HG03439 (cell line): ENCODE results near the gene SETBP1.
A peak's percentile ranks its signal among the peaks of the same experiment; 100 is the strongest.

ENCODE experiments used
- ATAC-seq: cut with Tn5 transposase; IDR thresholded peaks from one replicate; pipeline ENCODE4 v1.9.1; 2021; ENCODE audit warnings: mild to moderate bottlenecking, moderate library complexity; ENCODE audit not compliant: unreplicated experiment

SETBP1 gene

DNA sequence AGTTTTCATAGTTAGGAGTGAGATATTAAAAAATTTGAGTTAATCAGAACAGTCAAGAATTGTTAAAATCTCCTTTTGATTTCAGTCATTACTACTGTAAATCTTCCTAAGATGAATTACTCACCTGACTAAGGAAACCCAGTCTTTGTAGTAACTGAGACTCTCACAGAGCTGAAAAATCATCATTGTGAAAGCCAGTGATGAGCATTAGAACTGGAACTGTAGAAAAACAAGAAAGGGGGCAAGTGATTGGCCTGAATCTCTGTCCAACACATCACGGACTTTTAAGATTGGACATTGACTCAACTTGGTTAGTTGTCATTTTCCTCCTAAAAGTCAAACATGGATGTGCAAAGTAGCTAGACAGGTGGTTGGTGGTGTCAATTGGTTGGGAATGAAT is 21.9 kb downstream of the SETBP1 start:
- no peak for ATAC-seq

DNA sequence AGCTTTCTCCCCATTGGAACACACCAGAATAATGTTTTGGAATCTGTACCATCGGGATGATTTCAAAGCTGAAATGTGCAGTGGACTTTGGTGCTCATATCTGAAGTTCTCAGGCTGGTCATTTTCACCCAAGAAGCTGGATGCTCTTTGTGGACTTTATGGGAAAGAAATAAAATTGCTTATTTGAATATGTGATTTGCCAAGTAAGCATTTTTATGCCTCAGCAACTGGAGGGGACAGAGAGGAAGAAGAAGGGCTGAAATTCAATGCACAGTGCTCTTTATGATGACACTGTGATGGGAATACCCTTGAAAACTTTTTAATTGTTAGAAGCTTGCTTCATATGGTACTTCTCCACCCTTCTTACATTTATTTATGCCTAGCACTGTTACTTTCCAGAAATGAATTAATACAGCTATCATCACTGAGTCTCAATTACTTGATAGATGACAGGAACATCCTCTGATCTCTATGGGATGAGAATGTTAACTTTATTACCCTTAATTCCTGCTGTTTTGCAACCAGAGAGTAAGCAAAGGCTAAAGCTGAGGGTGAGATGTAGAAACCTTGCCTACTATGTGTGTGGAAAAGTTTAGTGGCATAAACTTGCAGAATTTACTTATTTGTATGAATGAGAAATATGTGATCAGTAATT is 23.6 kb downstream of the SETBP1 start:
- no peak for ATAC-seq

DNA sequence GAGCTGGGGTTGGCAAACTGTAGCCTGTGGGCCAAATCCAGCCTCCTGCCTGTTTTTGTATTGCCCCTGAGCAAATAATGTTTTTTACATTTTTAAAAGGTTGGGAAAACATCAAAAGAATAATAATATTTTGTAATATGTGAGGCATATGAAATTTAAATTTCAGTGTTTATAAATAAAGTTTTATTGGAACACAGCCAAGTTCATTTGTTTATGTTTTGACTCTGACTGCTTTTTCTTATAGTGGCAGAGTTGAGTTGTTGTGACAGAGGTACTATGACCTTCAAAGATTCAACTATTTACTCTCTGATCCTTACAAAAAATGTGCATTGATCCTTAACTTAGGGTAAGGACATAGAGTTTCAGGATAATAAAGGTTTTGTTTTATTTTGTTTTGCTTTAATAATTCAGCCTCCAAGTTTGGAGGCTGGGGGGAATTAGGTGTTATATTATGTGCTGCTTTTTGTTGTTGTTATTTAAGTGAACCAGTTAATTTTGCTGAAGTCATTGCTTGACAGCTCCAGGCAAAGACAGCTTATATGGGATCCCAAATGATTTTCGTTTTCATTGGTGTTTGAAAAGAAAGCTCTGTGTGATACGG is 24.5 kb downstream of the SETBP1 start:
- ATAC-seq, result no peak

DNA sequence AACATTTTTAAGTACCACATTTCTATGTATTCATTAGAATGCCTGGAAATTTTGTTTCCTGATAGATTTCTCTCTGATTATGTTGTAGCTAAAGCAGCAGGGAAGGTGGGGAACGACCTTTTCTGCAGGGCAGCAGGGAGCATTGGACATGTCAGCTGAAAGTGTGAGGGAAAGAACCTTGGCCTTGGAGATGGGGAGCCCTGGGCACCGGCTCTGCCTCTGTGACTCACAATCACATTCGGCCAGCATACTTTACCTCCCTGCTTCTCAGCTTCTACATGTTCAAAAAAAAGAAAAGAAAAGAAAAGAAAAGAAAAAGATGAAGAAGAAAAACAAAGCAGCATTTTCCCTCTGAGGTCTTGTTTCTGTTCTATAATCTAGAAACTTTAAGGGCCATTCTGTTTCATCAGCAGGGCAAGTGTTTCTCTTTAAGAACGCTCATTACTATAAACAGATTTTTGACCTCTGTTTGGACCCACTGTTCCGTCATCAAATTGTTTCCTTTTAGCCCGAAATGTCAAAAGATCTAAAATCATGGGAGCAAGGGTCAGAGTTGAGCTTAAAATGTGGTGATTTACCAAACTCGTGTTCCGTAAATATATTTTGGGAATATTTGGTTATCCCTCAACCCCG is 27.9 kb downstream of the SETBP1 start:
- no peak for ATAC-seq

DNA sequence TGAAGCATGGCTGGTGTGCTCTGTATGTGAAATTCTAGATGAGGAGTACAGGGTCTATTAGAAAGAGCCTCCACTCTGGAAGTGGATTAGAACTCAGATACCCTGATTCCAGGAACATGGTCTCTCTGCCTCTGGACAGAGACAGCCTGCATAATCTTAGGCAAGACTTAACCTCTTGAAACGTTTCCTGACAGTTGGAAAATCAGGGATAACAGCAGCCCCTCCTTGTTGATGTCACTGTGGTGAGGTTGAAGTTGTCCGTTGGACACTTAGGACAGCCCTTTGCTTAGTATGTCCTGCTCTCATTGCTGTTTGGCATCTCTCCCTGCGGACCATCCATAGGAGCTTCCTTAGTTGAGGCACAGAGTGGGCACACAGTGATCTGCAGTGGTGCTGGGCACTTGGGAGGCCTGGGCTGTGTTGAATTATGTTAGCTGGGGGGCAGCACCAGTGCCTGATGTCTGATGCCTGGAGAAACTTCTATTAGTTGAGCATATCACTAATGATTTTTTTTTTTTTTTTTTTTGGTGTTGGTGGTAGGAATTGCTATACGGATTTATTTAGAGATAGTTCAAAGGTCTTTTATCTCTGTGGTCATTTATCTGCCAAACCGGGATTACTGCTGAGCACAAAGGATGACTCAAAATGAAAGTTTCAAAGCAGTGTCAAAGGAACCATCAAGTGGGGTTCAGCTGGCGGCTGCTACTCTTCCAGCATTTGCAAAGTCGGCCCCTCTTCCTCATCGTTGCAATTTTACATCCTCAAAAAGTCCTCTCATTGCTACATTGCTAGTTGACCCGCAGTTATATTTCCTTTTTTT is 28.8 kb downstream of the SETBP1 start:
- ATAC-seq, result peak; percentile 98

DNA sequence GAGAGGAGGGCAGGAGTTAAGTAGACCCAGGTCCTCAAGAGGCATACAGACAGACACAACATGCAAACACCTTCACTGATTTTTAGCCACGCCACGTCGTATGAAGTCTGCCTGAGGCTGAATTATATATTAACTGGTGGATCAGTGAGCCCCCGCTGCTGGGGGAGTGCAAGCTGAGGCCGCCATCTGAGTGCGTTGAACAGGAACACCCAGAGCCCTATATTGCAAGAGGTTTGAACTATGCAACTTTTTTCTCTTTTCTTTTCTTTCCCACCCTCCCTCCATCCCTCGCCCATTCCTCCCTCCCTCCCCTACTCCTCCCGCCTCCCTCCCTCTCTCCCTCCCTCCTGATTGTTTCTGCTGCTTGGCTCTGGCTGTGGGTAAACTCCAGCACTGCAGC is 30.2 kb downstream of the SETBP1 start:
- no peak for ATAC-seq

DNA sequence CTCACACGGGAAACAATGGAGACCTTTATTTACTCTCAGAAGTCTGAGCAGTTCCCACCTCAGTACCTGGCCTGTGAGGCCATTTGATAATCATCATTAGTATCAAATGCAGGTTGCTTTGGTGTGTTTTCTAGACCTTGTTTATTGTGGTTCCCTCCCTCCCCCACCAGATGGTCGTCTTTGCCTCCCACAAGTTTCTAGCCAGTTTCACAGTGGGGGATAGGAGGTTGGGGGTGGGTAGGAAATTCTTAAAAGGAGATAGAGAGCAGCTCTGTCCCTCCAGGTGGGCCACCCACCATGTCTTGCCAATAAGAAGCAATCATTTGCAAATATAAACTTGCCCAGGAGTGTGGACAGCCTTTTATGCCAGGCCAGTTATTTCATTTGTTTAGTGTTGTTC is 31.3 kb downstream of the SETBP1 start:
- ATAC-seq, result no peak

DNA sequence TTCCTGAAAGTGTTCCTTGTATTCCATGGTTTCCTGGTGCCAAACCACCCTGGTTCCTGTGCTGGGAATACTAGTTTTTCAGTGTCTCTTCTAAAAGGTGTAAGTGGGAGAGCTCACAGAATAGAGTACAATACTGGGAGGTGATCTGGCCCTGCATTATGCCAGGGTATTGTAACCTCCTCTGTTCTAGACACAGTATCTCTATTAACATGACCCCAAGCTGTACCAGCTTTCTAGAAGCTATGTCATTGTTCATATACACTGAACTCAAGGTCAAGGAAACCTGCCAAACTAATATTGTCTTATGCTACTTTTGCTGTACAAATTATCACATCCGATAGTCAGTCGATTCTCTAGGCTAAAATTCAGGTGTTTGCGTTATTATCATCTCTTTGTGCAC is 32.7 kb downstream of the SETBP1 start:
- no peak for ATAC-seq

DNA sequence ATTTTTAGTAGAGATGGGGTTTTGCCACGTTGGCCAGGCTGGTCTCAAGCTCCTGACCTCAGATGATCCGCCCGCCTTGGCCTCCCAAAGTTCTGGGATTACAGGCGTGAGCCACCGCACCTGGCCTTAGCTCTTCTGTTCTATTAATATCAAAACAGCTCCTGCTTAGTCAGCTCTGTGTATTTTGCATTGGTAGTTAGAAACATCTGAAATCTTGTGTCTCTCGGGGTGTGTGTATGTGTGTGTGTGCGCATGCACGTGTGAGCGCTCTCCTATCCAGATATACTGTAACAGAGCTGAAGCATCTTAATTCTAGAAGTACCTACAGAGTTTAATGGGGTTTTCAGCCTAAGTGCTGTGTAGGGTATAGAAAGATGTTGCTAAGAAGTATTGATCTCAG is 33.7 kb downstream of the SETBP1 start:
- ATAC-seq, result no peak

DNA sequence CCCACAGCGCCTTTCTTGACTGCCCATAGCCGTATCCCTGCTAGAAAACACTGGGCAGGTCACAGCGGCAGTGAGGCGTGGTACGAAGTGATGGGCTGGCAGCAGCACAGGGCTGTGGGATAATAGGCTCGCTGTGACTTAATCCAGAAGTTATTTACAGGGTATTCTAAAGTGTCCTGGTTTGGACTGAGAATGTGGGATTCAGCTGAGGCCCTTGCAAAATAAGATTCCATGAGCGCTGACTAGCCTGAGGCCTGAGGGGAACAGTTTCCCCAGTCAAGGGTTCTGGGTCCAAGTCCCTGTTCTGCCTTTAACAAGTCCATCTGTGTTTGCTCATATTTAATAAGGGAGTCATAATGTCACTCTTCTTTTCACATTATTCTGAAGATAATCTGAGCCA is 34.6 kb downstream of the SETBP1 start:
- no peak for ATAC-seq

DNA sequence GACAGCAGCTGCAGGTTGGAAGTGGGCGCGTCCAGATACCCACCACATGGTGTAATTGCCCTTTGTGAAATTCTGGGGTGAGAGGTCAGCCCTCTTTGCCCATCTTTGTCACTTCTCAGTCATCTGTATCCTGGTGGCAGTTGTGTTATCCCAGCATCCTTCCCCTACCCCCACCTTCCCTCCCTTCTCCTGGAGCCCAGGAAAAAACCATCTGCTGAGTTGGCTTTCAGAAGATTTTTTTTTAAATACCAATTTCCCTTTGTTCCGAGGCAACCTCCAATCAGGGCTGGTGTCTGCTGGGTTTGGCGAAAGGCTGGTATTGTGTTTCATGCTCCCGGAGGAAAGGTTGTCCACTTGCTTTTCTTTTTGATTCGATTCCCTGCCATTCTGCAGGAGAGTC is 35.2 kb downstream of the SETBP1 start:
- ATAC-seq, result no peak

DNA sequence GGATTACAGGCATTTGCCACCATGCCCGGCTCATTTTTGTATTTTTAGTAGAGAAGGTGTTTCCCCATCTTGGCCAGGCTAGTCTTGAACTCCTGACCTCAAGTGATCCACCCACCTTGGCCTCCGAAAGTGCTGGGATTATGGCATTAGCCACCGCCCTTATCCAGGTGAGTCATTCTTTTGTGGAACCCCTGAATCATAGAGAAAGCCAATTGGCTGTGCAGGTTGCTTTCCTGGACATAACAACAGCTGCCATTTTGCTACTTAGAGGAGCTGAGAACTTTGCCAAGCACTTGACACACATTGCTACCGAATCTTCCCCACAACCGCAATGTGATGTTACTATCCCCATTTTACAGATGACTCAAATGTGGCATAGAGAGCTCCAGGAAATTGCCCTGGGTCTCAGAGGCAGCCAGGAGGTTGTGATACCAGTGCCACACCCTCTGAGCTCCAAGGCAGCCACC is 36.0 kb downstream of the SETBP1 start:
- ATAC-seq, result no peak

DNA sequence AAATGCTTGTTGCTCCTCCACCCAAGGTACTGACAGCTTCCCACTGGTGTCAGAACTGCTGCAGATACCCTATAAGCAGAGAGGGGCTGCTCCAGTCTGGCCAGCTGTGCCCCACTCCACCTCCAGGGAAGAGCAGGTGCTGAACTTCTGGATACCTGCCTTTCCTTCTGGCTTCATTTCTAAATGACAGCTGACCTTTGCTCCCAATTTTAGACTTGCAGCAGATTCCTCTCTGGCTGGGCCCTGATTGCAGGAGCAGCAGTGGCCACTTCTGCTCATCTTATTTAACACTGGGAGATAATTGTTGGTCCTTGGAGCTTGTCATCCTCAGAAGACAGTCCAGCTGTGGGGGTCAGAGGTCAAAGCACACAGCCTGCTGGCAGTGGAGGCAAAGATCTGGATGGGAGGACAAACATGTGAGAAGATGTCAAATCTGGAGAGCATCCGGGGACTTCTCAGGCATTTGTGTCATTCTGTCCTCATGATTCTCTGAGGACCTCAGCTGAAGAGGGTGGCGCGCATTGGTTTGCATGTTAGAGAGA is 38.9 kb downstream of the SETBP1 start:
- ATAC-seq, result no peak

DNA sequence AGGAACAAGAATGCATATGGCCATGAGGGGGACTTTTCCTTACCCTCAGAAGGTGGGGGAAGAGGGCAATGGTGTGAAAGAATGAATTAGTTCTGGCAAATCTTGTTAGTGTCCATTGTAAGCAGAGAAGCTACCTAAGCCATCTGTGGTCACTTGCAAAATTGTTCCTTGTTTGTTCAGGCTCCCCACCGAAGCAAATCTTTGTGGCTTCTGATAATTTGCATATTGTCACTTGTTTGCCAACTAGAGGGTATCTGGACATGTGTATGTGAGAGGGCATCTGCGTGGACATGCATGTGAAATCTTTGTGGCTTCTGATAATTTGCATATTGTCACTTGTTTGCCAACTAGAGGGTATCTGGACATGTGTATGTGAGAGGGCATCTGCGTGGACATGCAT is 41.1 kb downstream of the SETBP1 start:
- peak; percentile 40 for ATAC-seq

DNA sequence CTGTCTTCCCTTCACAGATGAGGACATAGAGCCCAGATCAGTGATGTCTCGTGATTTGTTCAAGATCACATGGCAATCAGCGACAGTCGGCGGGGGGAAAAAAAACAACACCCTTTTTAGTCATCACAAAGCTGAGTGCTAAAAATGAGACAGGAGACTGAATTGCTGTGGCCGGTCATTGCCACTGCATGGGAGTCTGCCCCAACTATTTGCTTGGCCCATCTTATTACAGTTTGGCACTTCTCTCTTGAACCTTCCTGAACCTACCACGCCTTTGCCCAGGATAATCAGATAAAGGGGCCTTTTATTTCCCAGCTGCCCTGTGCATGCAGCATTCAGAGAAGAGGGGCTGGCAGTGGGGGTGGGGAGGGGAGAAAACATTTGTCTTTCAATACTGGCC is 42.7 kb downstream of the SETBP1 start:
- peak; percentile 32 for ATAC-seq

DNA sequence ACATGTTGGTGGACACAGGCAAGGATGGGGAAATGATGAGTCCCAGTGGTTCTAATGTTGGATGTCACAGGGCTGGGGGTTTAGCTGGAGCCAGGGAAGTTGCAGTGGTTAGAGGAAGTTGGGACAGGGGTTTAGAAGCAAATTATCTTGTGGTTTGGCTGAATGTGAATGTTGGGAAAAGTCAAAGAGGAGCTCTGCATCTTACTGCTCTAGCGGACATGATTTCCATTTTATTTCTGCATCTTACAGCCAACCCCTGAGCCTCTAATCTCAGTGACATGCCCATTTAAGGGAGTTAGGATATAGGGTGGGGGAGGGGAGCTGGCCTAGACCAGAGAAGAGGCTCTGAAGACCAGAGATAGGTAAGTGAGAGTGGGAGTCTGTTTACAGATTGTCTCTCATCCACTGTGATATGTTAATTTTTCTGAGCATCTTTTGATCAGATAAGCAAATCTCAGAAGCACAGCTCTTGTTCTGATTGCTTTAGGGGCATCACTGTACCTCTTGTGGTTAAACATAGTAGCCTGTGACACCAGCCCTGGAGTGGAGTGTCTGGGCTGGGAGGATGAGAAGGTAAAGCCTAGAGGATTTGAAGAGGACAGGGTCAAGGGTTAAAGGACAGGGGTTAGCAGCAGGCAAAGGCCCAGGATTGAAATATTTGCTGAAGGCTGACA is 43.6 kb downstream of the SETBP1 start:
- ATAC-seq, result no peak

DNA sequence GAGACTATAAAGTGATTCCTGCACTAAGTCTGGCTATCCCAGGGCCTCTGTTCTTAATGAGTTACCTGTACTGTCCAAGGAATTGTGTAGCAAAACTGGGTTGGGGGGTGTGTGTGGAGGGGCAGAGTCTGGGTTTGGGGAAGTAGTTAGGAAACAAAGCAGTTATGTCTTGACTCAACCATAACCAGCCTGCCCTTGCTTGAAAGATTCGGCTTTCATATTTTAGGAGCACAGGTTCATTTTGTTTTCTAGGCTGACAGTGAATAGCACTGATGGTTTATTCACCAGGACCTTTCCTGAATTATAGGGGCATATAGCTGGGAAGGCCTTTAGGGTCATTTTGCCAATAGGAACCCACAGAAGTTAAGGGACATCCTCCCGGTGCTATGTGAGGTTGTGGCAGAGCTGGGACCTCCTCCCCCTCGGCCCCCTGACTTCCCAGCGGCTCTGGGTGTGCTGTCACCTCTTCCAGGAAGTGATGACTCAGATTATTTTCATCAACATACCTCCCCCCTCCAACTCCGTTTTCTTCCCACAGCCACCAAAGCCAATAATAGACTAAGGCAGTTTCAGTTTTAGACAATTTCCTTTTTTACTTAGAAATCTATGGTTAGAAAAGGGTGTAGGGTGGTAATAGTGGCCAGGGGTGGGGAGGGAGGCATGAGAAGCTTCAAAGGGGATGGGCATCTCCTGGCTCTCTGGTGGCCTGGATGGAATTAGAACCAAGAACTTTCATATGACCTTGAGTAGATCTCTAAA is 44.8 kb downstream of the SETBP1 start:
- peak; percentile 34 for ATAC-seq

DNA sequence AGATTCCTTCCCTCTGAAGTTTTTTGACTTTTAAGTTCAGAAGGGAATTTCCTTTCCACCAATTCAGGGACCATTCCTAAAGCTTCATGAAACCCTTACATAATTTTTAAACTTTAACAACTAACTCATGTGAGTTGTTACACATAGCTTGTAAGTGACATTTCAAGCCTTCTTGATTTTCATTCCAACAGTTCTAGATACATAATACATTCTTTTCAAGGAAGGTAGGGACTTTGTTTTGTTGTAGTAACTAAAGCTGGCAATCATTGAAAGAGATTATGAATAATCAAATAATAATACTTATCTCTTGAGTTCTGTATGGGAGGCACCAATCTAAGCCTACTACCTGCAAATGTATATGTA is 45.4 kb downstream of the SETBP1 start:
- ATAC-seq, result no peak

DNA sequence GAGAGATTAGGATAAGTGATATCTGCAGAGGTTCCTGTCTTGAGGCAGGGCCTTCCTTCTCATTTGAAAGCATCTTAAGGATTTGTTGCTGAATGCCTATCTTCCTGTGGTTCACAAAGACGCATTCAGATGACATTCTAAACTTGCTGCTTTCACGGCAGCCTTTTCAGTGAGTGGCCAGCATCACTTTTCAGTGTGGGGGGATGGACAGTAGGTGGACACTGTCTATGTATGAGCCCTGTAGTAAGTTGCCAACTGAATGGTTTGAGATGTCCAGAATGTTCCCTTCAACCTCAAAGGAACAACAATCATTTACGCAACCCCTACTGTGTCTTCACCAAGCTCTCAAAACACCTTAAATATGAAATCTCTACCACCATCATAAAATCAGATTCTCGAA is 46.6 kb downstream of the SETBP1 start:
- no peak for ATAC-seq

DNA sequence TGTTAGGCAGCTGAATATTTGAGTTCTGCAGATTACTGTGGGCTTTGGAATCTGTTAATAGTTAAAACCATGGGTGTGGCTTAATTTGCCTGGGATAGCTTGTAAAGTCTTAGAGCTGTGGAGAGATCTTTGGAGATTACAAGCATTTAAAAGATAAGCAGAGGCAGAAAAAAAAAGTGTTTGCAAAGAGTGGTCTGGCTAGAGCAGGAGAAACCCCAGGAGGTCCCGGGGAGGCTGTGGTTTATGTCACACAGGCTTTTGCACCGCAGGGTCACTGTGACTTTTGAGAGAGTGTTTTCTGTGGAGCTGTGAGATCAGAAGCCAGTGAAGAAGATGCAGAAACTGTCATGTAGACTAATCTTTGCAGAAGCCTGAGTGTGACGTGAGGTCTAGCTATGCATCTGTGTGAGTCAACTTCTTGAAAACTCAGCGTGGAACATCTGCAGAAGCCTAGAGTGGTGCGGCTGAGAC is 49.0 kb downstream of the SETBP1 start:
- no peak for ATAC-seq
